Measurements from ENCODE around the gene MPZL2. TPM values are rescaled to one million over a fixed set of nuclear protein-coding genes. Genes with fewer than 3 reads are reported as not detected.

The MPZL2 gene
- total RNA-seq, 4 donors from 2014 or later, result 8.7 to 57.0 (median 12.1) TPM

DNA sequence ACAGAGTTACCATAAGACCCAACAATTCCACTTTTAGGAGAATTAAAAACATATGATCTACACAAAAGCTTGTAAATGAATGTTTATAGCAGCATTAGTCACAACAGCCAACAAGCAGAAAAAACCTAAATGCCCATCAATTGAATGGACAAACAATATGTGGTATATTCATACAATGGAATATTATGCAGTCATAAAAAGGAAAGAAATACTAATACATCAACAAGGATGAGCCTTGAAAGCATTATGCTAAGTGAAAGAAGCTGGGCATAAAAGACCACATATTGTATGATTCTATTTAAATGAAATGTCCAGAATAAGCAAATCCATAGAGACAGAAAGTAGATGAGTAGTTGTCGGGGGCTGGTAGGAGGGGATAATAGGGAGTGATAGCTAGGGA is 5.0 kb downstream of the MPZL2 start:
- no peak for ATAC-seq
- Histone ChIP-seq H3K27ac (no peak overlapping the region), H3K27me3 (peaks cover 67% of the 10 kb centered on the region), H3K4me1 (peaks cover 0 to 8% (median 0%) of the 10 kb centered on the region in 3 donors), H3K9me3 (no peaks in the 10 kb centered on the region), H3K4me3 (no peak overlapping the region), H3K36me3 (no peaks in the 10 kb centered on the region)
- WGBS, 2 donors (ENCODE audit: low coverage in 1 of 2), result 92 to 100% methylated on average over 1 of the region's 1 CpG
- TF ChIP-seq POLR2A (IDR thresholded peaks at IDR 0.05), result no peak
- no peak for TF ChIP-seq EP300 (IDR thresholded peaks at IDR 0.05)
- TF ChIP-seq, protein P1, sequence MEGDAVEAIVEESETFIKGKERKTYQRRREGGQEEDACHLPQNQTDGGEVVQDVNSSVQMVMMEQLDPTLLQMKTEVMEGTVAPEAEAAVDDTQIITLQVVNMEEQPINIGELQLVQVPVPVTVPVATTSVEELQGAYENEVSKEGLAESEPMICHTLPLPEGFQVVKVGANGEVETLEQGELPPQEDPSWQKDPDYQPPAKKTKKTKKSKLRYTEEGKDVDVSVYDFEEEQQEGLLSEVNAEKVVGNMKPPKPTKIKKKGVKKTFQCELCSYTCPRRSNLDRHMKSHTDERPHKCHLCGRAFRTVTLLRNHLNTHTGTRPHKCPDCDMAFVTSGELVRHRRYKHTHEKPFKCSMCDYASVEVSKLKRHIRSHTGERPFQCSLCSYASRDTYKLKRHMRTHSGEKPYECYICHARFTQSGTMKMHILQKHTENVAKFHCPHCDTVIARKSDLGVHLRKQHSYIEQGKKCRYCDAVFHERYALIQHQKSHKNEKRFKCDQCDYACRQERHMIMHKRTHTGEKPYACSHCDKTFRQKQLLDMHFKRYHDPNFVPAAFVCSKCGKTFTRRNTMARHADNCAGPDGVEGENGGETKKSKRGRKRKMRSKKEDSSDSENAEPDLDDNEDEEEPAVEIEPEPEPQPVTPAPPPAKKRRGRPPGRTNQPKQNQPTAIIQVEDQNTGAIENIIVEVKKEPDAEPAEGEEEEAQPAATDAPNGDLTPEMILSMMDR (IDR thresholded peaks at IDR 0.05), result no peak
- TF ChIP-seq POLR2AphosphoS5 (IDR thresholded peaks at IDR 0.05), result no peak

DNA sequence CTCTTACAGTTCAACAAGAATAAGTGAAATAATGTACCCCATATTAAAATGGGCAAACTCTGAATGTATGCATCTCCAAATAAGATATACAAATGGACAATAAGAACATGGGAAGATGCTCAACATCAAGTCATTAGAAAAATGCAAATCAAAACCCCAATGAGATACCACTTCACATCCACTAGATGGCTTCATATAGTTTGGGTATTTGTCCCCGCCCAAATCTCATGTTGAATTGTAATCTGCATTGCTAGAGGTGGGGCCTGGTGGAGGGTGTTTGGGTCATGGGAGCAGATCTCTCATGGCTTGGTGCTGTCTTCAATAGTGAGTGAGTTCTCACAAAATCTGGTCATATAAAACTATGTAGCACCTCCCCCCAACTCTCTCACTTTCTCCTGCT is 5.7 kb downstream of the MPZL2 start:
- Histone ChIP-seq H3K9me3 (no peaks in the 10 kb centered on the region), H3K36me3 (no peaks in the 10 kb centered on the region), H3K4me1 (peaks cover 0 to under 1% (median 0%) of the 10 kb centered on the region in 3 donors), H3K27ac (no peak overlapping the region), H3K4me3 (no peak overlapping the region), H3K27me3 (peaks cover 64% of the 10 kb centered on the region)
- WGBS, 2 donors (ENCODE audit: low coverage in 1 of 2), result 0% methylated on average over 1 of the region's 1 CpG
- TF ChIP-seq POLR2A (IDR thresholded peaks at IDR 0.05), result no peak
- TF ChIP-seq POLR2AphosphoS5 (IDR thresholded peaks at IDR 0.05), result no peak
- TF ChIP-seq, protein P1 (IDR thresholded peaks at IDR 0.05), result no peak
- TF ChIP-seq EP300 (IDR thresholded peaks at IDR 0.05), result no peak
- no peak for ATAC-seq

DNA sequence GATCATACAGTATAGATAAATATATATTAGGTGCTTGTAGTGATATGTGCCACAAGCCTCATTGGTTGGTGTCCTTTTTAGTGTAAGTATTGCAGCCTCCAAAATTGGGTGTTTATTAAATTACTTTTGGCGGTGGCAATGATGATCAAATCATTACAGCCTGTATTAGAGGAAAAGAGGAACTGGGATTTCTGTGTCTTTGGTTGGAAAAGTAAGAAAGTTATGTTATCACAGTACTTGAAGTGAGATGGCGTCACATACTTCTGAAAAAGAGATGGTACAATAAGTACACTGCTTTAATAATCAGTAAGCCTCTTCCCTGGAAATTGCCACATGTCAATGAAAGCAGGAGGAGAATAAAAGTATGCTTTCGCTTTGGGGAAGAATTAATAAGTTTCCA is 11.4 kb downstream of the MPZL2 start:
- Histone ChIP-seq H3K4me1 (peaks cover 0 to 12% (median 0%) of the 10 kb centered on the region in 3 donors), H3K9me3 (no peaks in the 10 kb centered on the region), H3K4me3 (peak overlapping the region in 1 of 2 donors; percentile 70), H3K36me3 (no peaks in the 10 kb centered on the region), H3K27ac (peak overlapping the region in 1 of 4 donors; percentile 62), H3K27me3 (peaks cover 48% of the 10 kb centered on the region)
- ATAC-seq, result no peak
- 70 to 72% methylated on average over 3 of the region's 3 CpGs for WGBS, 2 donors (ENCODE audit: low coverage in 1 of 2)
- TF ChIP-seq EP300 (IDR thresholded peaks at IDR 0.05) (no peak), POLR2A (IDR thresholded peaks at IDR 0.05) (no peak), POLR2AphosphoS5 (IDR thresholded peaks at IDR 0.05) (no peak)
- TF ChIP-seq, protein P1 (IDR thresholded peaks at IDR 0.05), result no peak

DNA sequence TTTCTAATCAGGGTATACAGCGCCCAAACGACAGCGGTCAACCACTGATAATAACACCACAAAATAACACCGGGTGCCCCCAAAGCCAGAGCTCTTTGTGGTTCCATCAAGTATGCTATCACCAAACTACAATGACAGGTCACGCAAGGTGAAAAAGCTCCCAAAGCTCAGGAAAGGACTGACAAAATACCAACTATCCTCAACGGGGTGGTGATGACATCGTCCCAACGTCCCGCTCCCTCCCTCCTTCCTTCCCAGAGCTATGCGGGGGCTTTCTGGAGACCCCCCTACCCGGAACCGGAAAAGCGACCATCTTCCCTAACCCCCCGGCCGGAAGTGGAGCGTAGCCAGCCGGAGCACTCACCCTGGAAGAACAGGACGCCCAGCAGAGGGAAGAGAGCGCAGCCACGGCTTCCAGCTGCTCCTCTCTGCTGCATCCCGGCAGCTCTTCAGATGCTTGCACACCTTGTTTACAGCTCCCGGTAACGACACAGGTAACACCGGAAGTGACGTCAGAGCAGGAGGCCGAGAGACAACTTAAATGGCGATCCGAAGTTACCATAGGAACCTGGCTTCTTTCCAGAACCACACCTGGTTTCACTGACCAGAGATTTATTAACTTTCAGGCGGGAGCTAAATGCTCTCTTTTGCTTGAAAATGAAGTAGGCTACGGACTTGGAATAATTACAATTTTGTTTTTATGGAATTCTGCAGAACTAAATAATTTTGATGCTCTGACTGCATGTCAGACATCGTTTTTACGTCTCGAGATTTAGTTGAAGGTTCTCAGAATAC is 12.0 kb downstream of the MPZL2 start, which contains the start of gene MPZL3:
TSS of gene MPZL3 (minus strand) at position 508 of the 795 bp plus-strand sequence. CDS start at position 437, 71 bp downstream.
- ATAC-seq, result peak; percentile 36
- Histone ChIP-seq H3K4me1 (peaks cover 0 to 12% (median 0%) of the 10 kb centered on the region in 3 donors), H3K36me3 (no peaks in the 10 kb centered on the region), H3K27me3 (peaks cover 51% of the 10 kb centered on the region), H3K4me3 (peak within 1 kb of the TSS; percentile 70 to 99), H3K27ac (peak within 1 kb of the TSS; percentile 18 to 68 (median 64)), H3K9me3 (no peaks in the 10 kb centered on the region)
- WGBS, 2 donors (ENCODE audit: low coverage in 1 of 2), result 4 to 5% methylated on average over 16 to 19 of the region's 33 CpGs
- no peak for TF ChIP-seq POLR2A (IDR thresholded peaks at IDR 0.05)
- no peak for TF ChIP-seq EP300 (IDR thresholded peaks at IDR 0.05)
- TF ChIP-seq, protein P1 (IDR thresholded peaks at IDR 0.05), result peak in 1 of 4 experiments; percentile 10

DNA sequence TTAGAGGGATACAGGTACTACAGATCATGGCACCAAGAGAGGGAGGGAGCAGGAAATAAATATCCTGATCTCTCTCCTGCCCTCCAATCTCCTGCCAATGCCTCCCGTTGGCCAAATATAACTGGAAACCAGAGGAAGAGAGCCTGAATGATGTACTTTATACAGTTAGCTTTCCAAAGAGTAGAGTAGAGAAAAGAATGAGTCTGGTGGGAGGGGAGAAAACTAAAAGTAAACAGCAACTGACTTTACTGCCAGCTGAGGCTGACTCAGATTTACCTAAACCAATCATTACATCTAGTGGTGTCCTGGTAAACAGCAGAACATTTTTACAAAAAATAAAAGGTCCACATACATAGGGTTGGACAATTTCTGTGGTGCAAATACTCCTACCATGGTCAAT is 17.1 kb downstream of the MPZL2 start:
- H3K27ac ChIP-seq, result no peak overlapping the region
- H3K4me1 ChIP-seq, result peaks cover 0 to 6% (median 0%) of the 10 kb centered on the region in 3 donors
- ATAC-seq, result no peak
- TF ChIP-seq, protein P1 (IDR thresholded peaks at IDR 0.05), result no peak
- TF ChIP-seq POLR2AphosphoS5 (IDR thresholded peaks at IDR 0.05), result no peak
- TF ChIP-seq POLR2A (IDR thresholded peaks at IDR 0.05), result no peak
- TF ChIP-seq EP300 (IDR thresholded peaks at IDR 0.05), result no peak
- H3K36me3 ChIP-seq, result no peaks in the 10 kb centered on the region
- H3K4me3 ChIP-seq, result no peak overlapping the region
- WGBS, 2 donors (ENCODE audit: low coverage in 1 of 2), result 30 to 63% methylated on average over 1 of the region's 1 CpG
- no peaks in the 10 kb centered on the region for H3K9me3 ChIP-seq
- H3K27me3 ChIP-seq, result peaks cover 21% of the 10 kb centered on the region
